Renal pelvis (tissue), 4 donors: Measurements from ENCODE around the gene THSD7A. TPM values are rescaled to one million over a fixed set of nuclear protein-coding genes. Genes with fewer than 3 reads are reported as not detected.

ENCODE experiments used
- DNase-seq: peaks from one replicate; pipeline ENCODE4 v3.0.0-alpha.2; 2013
- polyA plus RNA-seq, 3 donors: library from polyadenylated mRNA; unstranded; fragments of 120-200 nt; gene quantifications; one replicate each; pipeline ENCODE4 v1.2.1, GENCODE V29; 2013; ENCODE audit not compliant: insufficient read length in 3 of 3

THSD7A gene
- polyA plus RNA-seq, 3 donors: 51.9 to 82.9 (median 57.5) TPM

- DNase-seq: no peak
Observed at GRCh38 chr7:11817111-11817740, 14.8 kb downstream of the THSD7A start.

GRCh38 chr7:11811709-11812108, 20.3 kb downstream of the THSD7A start:
- DNase-seq: no peak

GRCh38 chr7:11810043-11810625, 21.9 kb downstream of the THSD7A start:
- DNase-seq: no peak

- no peak for DNase-seq
Observed at GRCh38 chr7:11807000-11807399, 25.0 kb downstream of the THSD7A start.

GRCh38 chr7:11804621-11805020, 27.4 kb downstream of the THSD7A start:
- DNase-seq: no peak

- no peak for DNase-seq
Observed at GRCh38 chr7:11795231-11795630, 36.8 kb downstream of the THSD7A start.

GRCh38 chr7:11792166-11792565, 39.8 kb downstream of the THSD7A start:
- no peak for DNase-seq

- no peak for DNase-seq
Observed at GRCh38 chr7:11788568-11788967, 43.4 kb downstream of the THSD7A start.

GRCh38 chr7:11787534-11787933, 44.5 kb downstream of the THSD7A start:
- no peak for DNase-seq

GRCh38 chr7:11786186-11786585, 45.8 kb downstream of the THSD7A start:
- peak; percentile 20 for DNase-seq

GRCh38 chr7:11784769-11785536, 47.0 kb downstream of the THSD7A start:
- DNase-seq: no peak

GRCh38 chr7:11779864-11780674, 51.9 kb downstream of the THSD7A start:
- no peak for DNase-seq

- no peak for DNase-seq
Observed at GRCh38 chr7:11776039-11776438, 56.0 kb downstream of the THSD7A start.

GRCh38 chr7:11775401-11775800, 56.6 kb downstream of the THSD7A start:
- no peak for DNase-seq

GRCh38 chr7:11768263-11768662, 63.7 kb downstream of the THSD7A start:
- no peak for DNase-seq

- no peak for DNase-seq
Observed at GRCh38 chr7:11767148-11767547, 64.8 kb downstream of the THSD7A start.

GRCh38 chr7:11760372-11760771, 71.6 kb downstream of the THSD7A start:
- no peak for DNase-seq

- DNase-seq: no peak
Observed at GRCh38 chr7:11758627-11759111, 73.3 kb downstream of the THSD7A start.

- DNase-seq: no peak
Observed at GRCh38 chr7:11757153-11757552, 74.8 kb downstream of the THSD7A start.

- DNase-seq: no peak
Observed at GRCh38 chr7:11754933-11755332, 77.1 kb downstream of the THSD7A start.

- DNase-seq: no peak
Observed at GRCh38 chr7:11754123-11754522, 77.9 kb downstream of the THSD7A start.

- DNase-seq: no peak
Observed at GRCh38 chr7:11753433-11753832, 78.6 kb downstream of the THSD7A start.
